Measurements from ENCODE around the gene HEXA.

The HEXA gene

DNA sequence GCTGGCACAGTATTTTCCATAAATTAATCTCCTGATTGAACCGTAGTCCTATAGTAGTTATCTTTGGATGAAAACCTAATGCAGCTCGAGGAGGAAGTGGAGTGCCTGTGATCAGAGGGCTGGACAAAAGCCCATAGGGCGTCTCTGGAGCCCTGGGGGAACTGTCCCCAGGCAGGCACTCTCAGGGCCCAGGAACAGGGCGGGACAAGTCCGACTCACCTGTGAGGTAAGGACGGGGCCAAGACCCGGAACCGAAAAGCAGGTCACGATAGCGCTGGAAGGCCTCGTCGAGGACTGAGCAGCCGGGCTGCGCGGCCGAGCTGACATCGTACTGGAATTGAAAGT lies 341 bp downstream of the HEXA start:
- no peak for DNase-seq (ENCODE audit: low read depth, low spot score)

DNA sequence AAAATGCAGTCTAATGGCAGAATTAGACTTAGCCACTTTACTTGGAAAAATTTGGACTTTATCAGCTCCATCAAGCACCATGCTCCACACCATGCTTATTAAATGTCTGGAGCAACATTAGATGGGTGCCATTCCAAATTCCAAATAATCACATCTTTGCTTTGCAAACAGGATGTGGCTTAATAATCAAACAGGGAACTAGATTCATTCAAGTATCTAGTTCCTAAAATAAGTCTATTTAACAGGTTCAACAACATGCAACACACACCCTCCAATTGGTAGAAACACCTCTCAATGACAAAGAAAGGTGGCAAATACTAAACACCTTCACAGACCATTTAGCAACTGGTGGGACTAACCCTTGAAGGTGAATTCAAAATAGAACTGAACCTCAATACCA lies 3.5 kb downstream of the HEXA start:
- DNase-seq (ENCODE audit: low read depth, low spot score), result no peak

DNA sequence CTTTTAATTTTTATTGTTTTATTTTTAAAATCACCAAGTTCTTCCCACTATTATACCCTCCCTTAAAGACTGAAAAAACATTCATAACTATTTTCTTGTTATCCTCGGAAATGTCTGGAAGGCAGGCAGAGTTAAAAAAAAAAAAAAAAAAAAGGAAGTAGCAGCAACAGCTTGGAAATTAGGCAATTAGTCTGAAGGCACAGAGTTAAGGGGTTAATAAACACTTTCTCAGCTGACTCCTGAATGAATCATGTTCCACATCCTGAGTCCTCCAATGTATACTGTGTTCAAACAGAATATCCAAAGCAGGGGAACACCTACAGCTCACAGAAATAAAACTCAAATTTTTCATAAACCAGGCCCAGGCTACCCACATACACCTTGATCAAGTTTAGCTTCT lies 5.8 kb downstream of the HEXA start:
- no peak for DNase-seq (ENCODE audit: low read depth, low spot score)

DNA sequence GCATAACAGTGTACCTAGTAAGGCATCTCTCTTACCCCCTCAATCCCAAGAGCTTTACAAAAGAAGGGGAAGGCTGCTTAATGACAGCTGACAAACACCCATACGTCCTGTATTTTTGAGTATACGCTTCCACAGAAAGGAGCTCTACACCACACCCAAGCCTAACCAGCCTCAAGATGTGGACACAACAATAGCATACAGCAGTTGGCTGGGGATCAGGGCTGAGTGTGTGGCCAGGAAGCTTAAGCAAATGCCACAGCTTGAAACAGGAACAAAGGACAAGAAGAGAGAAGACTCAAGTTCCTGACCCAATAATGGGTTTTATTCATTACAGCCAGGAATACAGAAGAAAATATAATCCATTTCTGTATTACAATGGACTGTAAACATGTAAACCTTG lies 6.9 kb downstream of the HEXA start:
- no peak for DNase-seq (ENCODE audit: low read depth, low spot score)

DNA sequence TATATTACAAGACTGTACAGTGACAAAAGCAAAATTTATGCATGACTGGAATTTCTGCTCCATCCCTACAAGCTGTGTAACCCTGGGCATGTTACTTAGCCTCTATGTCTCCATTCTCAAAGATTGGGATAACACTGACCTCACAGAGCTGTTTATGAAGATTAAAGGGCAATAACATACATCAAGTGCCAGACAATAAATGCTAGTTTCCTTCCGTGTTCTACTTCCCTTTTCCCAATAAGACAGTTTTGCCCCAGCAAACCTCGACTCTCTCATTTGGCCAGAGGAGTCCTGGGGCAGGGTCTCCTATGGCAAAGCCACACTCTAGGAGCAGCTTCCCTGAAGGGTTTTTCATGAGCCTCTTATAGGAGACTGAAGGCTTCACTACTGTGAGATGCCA lies 7.5 kb downstream of the HEXA start:
- no peak for DNase-seq (ENCODE audit: low read depth, low spot score)

DNA sequence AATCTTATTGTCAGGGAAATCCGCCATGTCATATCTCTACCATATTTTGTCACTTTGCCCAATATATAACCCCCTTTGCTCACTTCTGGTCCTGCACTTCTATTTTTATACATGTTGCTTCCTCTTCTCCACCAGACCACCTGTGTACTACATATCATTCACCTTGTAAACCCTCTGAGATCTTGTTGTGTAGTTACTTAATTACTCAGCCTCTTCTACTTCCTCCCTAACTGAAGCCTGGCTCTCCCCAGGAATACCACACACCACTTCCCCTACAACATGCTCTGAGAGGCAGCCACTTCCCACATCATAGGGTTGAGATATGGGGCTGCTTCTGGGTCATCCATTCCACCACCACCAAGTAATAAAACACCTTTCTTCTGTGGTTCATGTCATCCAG lies 10.0 kb downstream of the HEXA start:
- no peak for DNase-seq (ENCODE audit: low read depth, low spot score)

DNA sequence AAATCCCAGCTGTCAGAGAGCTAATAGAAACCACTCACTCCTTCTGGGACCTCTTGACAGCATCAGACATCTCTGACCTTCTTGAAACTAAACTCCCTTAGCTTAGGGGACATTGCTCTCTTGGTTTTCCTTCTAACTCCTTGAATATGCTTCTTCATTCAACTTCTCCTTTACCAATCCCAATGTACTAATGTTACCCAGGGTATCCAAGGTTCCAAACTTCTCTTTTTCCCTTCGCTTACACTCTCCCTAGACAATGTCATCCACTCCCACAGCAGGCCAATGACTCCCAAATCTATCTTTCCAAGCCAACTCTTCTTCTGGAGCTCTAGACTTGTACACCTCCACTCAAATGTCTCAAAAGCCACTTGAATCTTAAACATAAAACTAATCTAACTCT lies 14.6 kb downstream of the HEXA start:
- DNase-seq (ENCODE audit: low read depth, low spot score), result no peak

DNA sequence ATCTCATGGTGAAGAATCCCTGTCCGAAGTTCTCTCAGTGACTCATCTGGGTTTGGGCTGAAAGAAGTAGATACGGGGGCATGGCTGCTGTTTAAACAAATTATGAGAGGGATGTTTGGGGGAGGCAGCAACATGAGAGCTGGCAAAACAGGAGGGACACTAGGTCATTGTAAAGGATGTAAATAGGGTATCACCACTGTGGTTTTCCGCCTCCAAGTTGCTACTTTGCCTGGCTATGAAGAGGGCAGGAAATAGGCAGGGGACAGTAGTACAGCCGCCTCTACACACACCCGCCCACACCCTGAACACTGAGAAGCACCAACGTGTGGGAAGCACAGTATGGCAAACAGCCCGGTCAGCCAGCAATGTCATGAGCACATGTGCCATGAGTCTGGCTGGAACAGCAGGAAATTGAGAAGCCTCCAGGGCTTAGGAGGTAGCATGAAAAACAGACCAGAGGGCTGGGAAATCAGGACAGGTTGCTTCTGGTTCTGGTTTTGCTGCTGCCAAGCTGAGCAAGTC lies 17.1 kb downstream of the HEXA start:
- peak; percentile 59 for DNase-seq (ENCODE audit: low read depth, low spot score)

DNA sequence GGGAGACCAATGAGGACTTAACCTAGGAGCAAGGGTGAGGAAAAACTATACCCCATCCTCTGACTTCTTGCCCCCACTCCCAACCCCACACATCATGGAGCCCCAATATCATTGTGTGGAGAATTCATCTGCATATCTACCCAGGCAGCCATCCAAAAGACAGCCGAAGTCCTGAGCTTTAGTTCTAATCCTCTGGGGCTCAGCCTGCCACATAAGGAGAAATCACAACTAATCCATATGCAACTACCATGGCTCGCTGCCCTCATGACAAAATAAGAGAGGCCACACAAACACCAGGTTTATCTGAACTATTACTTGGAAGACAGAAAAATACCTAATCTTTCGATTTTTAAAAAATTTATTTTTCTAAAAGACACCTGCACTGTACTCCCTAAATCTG lies 17.7 kb downstream of the HEXA start:
- DNase-seq (ENCODE audit: low read depth, low spot score), result no peak

DNA sequence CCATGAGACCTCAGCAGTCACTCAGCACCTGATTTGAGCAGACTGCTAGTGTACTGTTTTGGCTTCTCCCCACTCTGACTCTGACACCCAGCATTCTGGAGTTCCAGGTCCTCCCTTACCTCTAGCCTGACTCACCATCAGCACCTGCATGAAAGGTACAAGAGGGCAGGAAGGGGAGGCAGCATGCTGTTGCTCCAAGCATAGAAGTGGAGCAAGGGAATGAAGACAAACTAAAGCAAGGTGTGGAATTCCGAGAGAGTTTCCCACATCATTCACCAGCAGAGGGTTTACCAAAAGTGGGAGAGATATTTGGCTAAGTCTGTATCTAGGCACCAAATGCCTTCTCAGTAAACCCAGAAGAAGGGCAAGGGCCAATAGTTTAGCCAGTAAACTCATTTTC lies 21.3 kb downstream of the HEXA start:
- no peak for DNase-seq (ENCODE audit: low read depth, low spot score)

DNA sequence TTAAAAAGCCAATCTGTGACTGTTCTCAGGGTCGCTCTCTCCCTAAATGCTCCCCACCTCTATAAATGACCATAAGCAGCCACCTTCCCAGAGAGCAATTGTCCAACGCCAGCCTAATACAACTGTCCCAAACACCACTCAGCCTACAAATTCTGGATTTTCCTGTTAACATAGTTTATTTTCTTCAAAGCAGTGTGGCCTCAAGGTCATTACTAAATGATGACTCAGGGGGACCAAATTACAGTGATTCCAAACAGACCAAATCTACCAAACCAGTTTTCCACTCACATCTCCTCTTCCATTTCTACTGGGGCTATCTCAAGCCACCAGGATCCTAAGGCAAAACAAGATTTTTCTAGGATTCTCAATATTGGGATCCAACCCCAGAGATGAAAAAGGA lies 22.5 kb downstream of the HEXA start:
- DNase-seq (ENCODE audit: low read depth, low spot score), result no peak

DNA sequence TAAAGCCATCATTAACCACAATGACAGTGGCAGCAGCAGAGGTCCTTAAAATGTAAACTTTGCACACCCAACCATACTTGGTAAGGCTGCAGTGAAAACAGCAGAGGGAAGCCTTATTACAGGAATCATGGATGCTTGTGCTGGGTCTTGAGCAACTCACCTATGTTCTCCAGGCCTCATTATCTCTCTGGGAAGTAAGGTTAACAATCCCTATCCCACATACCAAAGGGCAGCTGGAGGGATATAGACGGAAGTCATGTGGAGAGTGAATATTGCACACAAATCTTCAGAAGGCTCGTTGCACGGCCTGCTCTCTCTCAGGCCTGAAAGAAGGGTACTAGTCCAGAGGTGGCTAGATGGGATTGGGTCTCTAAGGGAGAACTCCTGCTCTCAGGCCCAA lies 30.0 kb downstream of the HEXA start:
- DNase-seq (ENCODE audit: low read depth, low spot score), result no peak

DNA sequence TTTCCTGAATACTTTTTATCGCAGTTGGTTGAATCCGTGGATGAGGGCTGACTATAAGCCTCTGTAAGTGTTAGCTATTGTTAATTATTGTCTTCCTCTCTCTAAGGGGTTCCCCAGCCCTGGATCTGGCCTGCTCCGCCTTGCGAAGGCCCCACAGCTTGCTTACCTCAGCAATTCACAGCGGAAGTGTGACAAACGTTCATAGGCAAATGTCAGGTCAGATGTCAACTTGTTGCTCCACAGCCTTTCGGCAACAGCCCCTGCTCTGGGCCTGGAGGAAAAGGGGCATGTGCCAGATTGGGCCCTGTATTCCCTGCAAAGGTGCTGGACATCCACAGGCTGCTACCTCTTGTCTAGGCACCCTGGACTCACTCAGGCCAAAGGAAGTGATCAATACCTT lies 30.5 kb downstream of the HEXA start:
- DNase-seq (ENCODE audit: low read depth, low spot score), result no peak

DNA sequence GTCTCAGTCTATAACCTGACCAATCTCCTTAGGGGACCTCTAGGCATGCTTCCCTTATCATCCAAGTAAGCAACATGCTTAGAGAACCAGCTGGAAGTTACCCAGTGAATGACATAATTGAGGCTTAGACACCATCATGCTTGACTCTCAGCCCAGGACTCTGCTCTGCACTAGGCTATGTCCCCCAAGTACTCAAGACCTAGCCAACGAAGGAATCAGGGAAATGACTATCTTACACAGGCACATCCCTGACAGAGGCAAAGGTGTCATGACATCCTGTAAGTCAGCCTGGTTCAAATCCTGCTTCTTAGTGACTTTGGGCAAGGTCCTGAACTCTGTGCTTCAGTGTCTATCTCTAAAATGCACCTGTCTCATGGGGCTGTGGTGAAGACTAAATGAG lies 31.2 kb downstream of the HEXA start:
- no peak for DNase-seq (ENCODE audit: low read depth, low spot score)

DNA sequence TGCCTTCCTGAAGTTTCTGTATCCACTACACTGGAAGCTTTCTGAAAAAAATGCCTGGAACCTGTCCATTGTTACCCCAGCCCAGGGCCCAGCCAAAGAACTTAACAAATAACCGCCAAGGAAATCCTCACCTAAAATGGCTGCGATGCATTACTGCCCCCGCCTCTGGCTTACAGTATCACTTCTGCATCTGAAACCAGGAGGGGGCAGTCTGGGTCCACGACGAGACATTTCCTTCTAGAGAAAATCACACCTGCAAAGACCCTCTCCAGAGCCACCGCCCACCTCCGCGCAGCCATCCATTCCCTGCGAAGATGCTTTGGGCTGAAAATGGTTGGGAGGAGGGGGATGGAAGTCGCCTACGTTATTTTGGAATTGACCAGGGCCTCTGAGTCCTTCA lies 33.4 kb downstream of the HEXA start:
- DNase-seq (ENCODE audit: low read depth, low spot score), result peak; percentile 46

DNA sequence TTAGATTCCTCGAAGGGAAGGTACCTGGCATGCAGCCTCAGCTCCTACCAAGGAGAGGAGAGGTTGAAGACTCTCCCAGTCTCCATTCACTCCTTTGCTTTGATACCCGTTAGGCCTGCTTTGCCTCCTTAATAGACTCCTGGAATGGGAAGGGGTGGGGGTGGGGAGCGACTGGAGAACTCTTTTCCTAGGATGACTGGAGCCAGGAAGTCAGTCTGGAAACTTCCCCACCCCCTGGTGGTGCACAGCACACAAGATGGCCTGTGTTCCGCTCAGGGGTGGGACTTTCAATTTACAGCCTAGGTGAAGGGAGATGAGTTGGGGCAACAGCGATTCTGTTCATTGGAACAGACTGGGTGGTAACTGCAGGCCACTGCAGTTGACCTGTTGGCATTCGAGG lies 34.5 kb downstream of the HEXA start:
- peak; percentile 16 for DNase-seq (ENCODE audit: low read depth, low spot score)

DNA sequence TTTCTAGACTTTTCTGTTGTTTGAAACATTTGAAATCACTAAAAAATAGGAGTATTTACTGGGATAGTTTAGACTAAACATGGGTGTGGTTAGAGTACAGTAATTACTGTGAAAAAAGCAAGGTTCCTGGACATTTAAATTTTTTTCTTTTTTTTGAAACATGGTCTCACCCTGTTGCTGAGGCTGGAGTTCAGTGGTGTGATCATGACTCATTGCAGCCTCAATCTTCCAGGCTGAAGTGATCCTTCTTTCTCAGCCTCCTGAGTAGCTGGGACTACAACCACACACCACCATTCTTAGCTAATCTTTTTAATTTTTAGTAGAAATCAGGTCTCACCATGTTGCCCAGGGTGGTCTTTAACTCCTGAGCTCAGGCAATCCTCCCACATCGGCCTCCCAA lies 35.4 kb downstream of the HEXA start:
- no peak for DNase-seq (ENCODE audit: low read depth, low spot score)

DNA sequence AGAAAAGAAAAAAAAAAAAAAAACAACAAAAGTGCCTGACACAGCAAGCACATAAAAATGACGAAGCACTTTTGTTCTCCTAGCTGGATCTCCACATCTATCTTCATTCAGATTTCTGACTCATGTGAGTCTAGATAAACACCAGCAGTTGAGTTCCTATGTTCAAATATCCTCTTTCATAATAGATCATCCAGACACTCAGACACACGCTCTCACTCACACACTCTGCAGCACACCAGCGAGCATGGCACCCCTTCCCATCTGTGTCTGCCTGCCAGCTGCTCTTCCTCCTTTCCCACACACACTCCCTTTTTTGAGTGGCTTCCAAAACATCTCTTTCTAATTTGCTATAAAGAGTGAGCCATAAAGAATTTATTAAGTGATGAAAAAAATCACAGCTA lies 36.0 kb downstream of the HEXA start:
- DNase-seq (ENCODE audit: low read depth, low spot score), result peak; percentile 49

DNA sequence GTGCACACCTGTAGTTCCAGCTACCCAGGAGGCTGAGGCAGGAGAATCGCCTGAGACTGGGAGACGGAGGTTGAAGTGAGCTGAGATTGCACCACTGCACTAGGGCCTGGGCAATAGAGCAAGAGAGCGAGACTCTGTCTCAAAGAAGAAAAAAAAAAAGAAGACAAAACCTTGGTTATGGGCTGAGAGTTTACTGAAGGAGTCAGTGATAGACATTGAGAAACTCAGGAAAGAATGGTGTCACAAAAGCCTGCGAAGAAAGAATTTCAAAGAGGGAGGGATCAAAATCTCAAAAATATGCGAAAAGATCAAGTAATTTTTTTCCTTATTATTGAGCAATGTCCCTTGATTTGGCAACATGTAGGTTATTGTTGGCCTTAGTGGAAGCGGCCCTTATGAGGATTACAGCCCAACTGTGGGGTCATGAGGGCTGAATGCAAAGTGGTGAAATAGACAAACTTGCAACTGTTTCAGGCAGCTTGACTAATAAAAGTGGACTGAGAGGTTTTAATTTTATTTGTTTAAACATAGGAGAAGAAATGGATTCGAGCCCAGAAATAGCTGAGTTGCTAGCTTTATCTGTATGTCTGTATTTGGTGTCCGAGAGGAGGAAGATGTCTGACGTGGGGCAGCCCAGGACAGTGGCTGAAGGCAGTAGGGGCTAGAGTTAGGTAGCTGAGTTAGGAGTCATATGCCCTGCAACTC lies 37.0 kb downstream of the HEXA start:
- DNase-seq (ENCODE audit: low read depth, low spot score), result no peak

DNA sequence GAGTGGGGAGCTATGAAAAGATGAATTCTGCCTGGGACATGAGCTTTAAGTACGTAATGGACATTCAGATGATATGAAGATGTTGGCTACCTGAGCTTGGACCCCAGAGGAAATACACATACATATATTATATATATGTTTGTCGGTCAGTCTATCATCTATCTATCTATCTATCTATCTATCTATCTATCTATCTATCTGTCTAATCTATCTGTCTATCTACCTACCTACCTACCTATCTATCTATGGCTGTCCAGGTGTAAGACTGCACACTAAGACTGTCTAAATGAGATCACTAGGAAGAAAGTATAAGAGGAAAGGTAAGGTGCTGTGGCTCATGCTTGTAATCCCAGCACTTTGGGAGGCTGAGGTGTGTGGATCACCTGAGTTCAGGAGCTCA lies 37.7 kb downstream of the HEXA start:
- DNase-seq (ENCODE audit: low read depth, low spot score), result no peak

DNA sequence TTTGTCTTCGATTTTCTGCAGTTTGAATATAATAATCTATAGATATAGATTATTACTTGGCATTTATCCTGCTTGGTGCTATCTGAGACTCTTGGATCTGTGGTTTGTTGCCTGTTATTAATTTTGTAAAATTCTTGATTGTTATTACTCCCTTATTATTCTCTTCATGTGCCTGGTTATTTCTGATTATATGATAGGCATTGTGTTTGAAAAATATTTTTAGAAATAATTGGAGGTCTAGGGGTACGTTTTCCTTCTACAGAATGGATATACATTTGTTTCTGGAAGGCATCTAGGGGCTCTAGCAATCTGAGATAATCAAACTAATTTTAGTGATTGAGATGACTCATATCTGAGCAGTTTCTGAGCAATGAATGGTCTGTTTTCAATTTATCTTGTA lies 41.0 kb downstream of the HEXA start:
- DNase-seq (ENCODE audit: low read depth, low spot score), result no peak

DNA sequence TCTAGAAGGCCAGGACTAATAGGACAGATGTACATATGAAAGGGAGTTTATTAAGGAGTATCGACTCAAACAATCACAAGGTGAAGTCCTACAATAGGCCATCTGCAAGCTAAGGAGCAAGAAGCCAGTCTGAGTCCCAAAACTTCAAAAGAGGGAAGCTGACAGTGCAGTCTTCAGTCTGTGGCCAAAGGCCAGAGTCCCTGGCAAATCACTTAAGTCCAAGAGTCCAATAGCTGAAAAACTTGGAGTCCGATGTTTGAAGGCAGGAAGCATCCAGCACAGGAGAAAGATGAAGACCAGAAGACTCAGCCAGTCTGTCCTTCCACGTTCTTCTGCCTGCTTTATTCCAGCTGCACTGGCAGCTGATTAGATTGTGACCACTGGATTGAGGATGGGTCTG lies 44.8 kb downstream of the HEXA start:
- no peak for DNase-seq (ENCODE audit: low read depth, low spot score)

DNA sequence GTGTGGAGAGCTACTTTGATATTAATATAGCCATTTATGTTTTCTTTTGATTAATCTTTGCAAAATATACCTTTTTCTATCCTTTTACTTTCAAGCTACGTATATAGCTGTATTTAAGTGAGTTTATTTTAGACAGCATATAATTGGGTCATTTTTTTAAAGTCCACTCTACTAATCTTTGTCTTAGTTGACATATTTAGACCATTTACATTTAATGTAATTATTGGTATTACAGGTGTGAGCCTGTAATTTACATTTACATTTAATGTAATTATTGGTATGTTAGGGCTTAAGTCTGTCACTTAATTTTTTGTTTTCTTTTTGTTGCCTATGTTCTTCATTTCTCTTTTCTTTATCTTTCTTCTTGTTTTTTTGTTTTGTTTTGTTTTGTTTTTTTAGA lies 52.1 kb downstream of the HEXA start:
- DNase-seq (ENCODE audit: low read depth, low spot score), result no peak

DNA sequence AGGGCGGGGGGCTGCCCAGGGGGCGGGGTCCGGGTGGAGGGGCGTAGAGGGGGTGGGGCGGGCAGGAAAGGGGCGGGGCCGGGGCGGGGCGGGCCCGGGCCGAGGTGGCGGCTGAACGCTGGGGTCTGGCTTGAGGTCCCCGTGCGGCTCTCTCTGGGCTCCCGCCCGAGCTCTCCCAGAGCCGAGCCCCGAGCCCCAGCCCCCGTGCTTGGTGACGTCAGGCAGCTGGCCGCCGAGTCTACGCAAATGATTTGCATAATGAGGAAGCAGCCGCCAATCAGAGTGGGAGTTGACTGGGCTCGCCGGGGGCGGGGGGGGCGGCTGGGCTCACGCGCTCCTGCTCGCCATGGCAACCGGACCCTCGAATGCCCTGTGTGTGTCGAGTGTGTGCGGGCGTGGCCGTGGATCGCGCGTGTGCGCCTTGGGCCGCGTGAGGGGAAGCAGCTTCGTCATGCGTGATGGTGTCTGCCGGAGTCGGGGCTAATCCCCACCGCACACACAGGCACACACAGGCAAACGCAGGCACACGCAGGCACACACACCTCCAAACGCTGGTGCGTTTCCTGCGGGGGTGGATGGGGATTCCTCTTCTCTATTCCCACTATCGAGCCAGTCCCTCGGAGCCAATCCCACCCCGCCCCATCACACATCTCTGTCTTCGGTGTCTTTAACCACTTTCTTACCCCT lies 55.7 kb downstream of the HEXA start, which contains the start of gene CELF6:
Gene CELF6, minus strand, starts transcription at position 173 of the 687 bp plus-strand sequence. CDS start 283 bp downstream, outside the sequence.
- DNase-seq (ENCODE audit: low read depth, low spot score), result peak; percentile 90

All from astrocyte of the hippocampus (primary cell).